ENCODE data around the gene KRT2. TPM values are rescaled to one million over a fixed set of nuclear protein-coding genes. Genes with fewer than 3 reads are reported as not detected.

Gene KRT2
- total and polyA plus RNA-seq, 10 of the 15 experiments (the other 5 are each of a cell fraction or from before 2014, with no cell fraction given): 0.08 to 0.12 TPM; not detected in 8

- no peak for ATAC-seq
- CTCF ChIA-PET: no interaction called here
- Histone ChIP-seq H3K4me3 (no peak overlapping the region), H3K4me2 (ENCODE audit: control insufficient read depth, insufficient read depth) (no peak overlapping the region), H3K9me3 (replicated peaks; ENCODE audit: control insufficient read depth, insufficient read depth, low read length) (no peaks in the 10 kb centered on the region), H3K4me1 (ENCODE audit: control insufficient read depth, insufficient read depth, low read length) (no peaks in the 10 kb centered on the region), H3K36me3 (ENCODE audit: control insufficient read depth in 2 of 2, insufficient read depth in 2 of 2, low read length in 1 of 2) (no peaks in the 10 kb centered on the region), H3K27me3 (replicated peaks in 1 of 2; ENCODE audit: control insufficient read depth in 2 of 2, insufficient read depth in 2 of 2, low read length in 1 of 2) (peaks cover 3 to 6% of the 10 kb centered on the region in 2 experiments; a peak in 3 of 4 replicates), H3K79me2 (ENCODE audit: control insufficient read depth, insufficient read depth, low read length) (no peaks in the 10 kb centered on the region), H3K9ac (ENCODE audit: control insufficient read depth, insufficient read depth, low read length) (no peak overlapping the region), H2AFZ (ENCODE audit: control insufficient read depth, low read depth, low read length) (no peak overlapping the region), H3K27ac (ENCODE audit: control insufficient read depth, insufficient read depth) (no peak overlapping the region), H4K20me1 (ENCODE audit: control insufficient read depth, insufficient read depth) (no peaks in the 10 kb centered on the region)
- 0% methylated on average over 1 of the region's 1 CpG for WGBS (ENCODE audit: insufficient coverage, insufficient replicate concordance, low lambda C conversion rate, missing lambda C conversion rate)
- intact Hi-C loops (cut with micrococcal nuclease; ENCODE audit: unreplicated experiment): no loop called here
- POLR2A ChIA-PET: no interaction called here
- RAD21 ChIA-PET (ENCODE audit: unreplicated experiment): no interaction called here
- in situ Hi-C loops (cut with MboI): no loop called here
- no peak for DNase-seq (ENCODE audit: low read depth, low spot score)
- BruUV-seq (replicated peaks): no TSS peak
- SMC1A ChIA-PET (ENCODE audit: uncharacterized antibody, unreplicated experiment): no interaction called here
- no peak for FAIRE-seq
- TF ChIP-seq IRF5 (IDR thresholded peaks at IDR 0.05; ENCODE audit: borderline replicate concordance) (no peak), NFYA (IDR thresholded peaks at IDR 0.05; ENCODE audit: borderline replicate concordance, low read depth, low read length) (no peak), MAX (IDR thresholded peaks at IDR 0.05; ENCODE audit: low read depth, low read length) (no peak), PRDM15 (CRISPR knock-in tag; IDR thresholded peaks at IDR 0.05) (no peak), ZNF687 (IDR thresholded peaks at IDR 0.05) (no peak), ZNF622 (IDR thresholded peaks at IDR 0.05) (no peak), KDM1A (IDR thresholded peaks at IDR 0.05; ENCODE audit: borderline replicate concordance) (no peak), USF2 (IDR thresholded peaks at IDR 0.05; ENCODE audit: borderline replicate concordance, low read depth, low read length) (no peak), KLF5 (IDR thresholded peaks at IDR 0.05; ENCODE audit: partially characterized antibody) (no peak), MTA3 (IDR thresholded peaks at IDR 0.05; ENCODE audit: borderline replicate concordance, low read length) (no peak), BCLAF1 (IDR thresholded peaks at IDR 0.05) (no peak)
Observed at GRCh38 chr12:52605542-52605941, 46.5 kb downstream of the KRT2 start.

All from GM12878 (cell line).